Measurements from ENCODE around the gene MKX.
"Not testable (repeated sequence)": the region's sequence is repeated elsewhere in the genome, so short reads cannot be mapped to it uniquely, and the experiment has no call there.

MKX gene

DNA sequence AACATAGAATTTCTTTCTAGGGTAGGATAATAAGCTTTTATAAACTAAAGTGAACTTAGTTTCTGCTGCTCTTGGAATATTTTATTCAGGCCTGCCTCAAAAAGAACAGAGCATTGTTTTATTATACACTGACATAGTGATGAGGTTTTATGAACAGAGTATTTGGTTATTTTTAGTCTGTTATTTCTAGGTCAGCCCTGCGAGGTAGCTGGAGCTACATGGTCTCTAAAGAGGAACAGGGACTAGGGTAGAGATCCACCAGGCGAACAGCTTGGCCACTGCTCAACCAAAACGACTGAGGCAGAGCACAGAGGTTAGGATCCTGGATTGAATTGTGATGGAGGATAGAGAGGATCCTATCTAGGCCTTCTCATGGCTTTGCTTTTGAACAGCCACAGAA, 53.0 kb downstream of the MKX start:
- no peak for DNase-seq (ENCODE audit: low read depth)

DNA sequence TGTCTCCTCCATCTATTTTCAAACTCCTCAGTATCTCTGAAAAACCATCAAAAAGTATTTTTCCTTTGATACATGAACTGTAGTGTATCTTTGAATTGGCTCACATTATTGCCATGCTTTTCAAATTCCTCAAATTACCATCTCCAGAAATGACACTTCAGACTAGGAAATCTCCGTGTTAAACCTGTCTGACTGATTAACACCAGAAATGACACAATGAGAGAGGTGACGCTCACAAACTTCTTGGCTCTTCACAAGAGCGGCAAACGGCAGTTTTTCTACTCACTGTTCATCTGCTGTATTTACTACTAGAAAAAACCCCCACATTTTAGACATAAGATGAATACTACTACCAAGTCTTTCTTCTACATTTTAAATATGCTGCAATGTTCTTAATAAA, 56.6 kb downstream of the MKX start:
- DNase-seq (ENCODE audit: low read depth), result no peak

DNA sequence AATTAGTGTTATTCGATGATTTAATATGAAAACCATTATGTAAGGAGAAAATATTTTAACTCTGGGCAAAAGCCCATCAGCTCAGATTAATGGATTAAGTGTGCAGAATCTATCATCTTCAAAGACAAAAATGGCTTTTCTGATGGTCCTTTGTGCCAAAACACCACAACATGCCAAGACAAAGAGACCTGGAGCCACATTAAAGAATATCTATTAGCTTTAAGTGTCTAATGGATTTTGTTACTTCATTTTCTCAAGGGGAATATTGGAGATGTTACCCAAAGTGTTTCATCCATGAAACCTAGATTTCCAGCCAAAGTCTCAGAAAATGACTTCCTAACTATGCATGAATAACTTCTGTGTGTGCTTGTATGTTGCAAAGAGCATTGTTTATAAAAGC, 57.3 kb downstream of the MKX start:
- no peak for DNase-seq (ENCODE audit: low read depth)

DNA sequence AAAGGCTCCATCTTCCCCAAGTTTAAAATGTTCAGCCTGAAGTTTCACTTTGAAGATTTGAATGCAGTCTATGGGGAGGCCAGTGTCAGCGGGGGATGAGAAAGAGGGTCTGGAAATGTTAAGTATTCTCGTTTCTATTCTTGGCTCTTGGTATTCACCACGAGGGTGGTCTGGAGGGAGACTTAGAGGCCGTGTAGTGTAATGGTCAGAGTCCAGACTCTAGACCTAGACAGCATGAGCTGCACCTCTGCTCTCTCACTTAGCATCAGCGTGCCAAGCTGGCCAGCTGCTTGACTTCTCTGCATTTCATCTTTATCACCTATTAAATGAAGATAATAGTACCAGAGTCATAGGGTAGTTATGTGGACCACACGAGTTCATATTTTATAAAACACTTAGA, 57.9 kb downstream of the MKX start:
- no peak for DNase-seq (ENCODE audit: low read depth)

DNA sequence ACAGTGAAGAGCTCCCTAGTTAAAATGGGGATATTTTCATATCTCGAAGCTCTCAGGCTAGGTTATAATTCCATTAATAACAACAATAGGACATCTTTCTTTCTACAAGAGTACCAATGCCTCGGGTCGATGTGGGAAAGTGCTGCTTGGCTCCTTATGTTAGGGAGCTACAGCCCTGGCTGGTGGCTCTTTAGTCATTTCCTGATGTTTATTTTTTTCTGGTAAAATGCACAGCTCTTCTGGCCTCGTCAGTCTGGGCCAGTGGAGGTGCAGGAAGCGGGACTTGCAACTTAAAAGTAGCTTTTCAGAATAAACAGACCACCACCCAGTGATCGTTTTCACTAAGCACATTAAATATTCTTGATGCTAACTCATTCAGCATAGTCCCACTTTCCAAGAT, 58.3 kb downstream of the MKX start:
- DNase-seq (ENCODE audit: low read depth), result no peak

DNA sequence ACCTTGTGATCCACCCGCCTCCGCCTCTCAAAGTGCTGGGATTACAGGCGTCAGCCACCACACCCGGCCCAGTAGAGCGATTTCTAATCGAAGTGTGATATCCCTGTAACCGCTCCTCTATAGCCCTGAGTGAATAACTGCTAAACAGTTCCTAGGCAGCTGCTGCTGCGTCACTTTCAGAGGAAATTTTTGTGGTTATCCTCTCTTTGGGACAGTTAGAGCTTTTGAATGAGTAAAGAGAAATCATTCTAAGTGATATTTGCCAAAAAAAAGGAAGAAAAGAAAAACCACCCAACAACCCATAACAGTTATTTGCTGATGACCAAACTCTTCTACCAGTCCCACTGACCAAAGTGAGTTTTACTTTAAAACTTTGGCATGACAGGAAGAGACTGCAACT, 59.9 kb downstream of the MKX start:
- DNase-seq (ENCODE audit: low read depth), result no peak

DNA sequence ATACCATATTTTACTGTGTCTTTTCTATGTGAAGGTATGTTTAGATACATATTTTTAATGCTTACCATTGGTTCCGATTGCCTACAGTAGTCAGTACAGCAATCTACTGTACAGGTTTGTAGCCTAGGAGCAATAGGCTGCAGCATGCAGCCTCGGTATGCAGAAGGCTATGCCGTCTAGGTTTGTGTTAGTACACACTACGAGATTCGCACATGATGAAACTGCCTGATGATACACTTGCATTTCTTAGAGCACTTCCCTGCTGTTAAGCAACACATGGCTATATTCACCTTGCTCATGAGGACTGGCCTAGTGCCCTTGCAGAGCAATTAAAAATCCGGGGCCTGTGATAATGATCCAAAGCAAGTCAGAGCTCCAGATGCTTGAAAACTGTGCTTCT, 62.4 kb downstream of the MKX start:
- DNase-seq (ENCODE audit: low read depth), result no peak

DNA sequence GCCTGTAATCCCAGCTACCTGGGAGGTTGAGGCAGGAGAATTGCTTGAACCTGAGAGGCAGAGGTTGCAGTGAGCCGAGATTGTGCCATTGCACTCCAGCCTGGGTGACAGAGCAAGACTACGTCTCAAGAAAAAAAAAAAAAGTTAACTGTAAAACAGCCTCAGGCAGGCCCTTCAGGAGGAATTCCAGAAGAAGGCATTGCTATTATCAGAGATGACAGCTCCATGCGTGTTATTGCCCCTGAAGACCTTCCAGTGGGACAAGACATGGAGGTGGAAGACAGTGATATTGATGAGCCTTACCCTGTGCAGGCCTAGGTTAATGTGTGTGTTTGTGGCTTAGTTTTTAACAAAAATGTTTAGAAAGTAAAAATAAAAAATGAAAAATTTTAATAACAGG, 63.8 kb downstream of the MKX start:
- not testable (repeated sequence) for DNase-seq (ENCODE audit: low read depth)

DNA sequence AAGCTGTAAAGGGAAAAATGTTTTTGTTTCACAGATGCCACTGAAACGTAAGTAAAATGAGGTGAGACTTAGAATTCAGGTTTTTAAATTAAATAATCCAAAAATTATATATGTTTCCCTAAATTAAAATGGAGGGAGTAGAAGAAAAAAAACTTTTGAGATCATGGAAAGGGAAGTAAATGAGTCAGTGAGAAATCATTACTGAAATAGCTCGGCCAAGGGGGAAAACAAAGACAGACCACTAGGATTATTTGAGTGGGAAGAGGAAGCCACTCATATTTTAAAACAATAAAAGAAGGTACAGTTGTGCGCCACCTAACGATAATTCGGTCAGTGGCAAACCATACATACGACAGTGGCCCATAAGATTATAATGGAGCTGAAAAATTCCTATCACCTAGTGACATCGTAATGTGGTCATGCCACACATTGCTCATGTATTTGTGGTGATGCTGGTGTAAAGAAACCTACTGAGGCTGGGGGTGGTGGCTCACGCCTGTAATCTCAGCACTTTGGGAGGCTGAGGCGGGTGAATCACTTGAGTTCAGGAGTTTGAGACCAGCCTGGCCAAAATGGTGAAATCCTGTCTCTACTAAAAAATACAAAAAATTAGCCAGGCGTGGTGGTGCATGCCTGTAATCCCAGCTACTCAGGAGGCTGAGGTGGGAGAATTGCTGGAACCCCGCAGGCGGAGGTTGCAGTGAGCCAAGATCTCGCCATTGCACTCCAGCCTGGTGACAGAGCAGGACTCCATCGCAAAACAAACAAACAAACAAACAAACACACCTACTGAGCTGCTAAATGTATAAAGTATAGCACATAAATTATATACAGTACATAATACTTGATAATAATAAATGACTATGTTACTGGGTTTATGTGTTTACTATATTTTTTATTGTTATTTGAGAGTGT, 64.7 kb downstream of the MKX start:
- no peak for DNase-seq (ENCODE audit: low read depth)

DNA sequence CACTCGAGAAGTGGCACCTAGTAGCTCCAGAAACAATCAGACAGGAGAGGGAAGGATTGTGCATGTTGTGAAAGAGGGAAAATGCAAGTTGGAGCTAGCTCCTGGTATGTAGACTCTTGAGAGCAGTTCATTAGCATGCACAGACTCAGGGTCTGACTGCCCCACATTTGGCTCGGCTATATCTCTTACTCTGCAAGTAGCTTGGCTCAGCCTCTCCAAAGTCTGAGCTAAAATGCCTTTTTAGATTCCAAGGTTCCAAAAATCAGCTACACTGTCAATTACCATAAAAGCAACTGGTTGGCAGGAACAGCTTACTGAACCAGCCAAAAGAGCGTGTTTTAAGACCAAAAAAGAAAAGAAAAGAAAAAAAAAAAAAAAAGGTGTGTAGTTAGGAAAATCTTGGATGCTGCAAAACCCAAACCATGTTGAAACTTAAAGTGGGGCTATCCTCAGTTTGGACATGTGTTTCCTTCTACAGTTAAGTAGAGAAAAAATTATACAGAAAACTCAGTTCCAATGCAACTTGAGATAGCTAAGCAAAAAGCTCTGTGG, 65.5 kb downstream of the MKX start:
- no peak for DNase-seq (ENCODE audit: low read depth)

DNA sequence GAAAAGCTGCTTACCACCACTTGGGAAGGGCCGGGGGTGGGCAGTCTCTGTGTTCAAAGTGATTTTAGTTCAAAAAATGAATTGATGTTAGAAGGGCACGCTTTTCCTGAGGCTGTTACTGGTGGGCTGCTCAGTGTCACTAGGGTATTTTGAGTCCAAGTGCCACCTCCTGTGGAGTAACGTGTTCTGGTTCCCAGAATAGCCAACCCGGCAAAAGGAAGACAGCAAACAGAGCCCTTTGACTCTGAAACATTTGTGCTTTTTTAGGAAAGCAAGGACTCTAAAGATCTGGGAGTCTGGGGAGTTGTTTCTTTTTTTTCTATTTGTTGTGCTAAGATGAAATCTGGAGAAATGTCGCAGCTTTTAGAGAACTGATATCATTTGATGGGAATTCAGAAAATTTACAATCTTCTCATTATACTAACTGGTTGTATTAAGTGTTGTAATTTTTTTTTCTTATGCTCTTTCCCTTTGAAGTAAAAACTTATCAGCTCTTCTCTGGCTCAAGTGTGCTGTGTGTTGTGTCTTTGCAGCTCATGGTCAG, 66.2 kb downstream of the MKX start:
- no peak for DNase-seq (ENCODE audit: low read depth)

DNA sequence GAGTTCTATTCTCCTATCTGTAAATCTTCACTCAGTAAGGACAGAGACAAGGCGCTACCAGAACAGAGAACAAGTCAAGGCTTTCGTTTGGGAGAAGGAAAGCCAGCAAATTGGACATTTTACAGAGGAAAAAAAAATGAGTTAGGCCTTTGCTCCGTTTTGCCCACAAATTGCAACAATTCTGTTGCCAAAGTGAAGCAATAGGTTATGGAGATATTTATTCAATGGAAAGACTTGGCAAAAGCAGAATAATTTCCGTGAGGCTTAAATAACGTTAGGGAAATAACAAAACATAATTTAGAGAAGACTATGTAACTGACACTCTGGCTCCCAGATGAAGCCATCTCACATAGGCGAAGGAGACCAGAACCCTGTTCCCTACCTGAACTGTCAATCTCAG, 67.5 kb downstream of the MKX start:
- no peak for DNase-seq (ENCODE audit: low read depth)

DNA sequence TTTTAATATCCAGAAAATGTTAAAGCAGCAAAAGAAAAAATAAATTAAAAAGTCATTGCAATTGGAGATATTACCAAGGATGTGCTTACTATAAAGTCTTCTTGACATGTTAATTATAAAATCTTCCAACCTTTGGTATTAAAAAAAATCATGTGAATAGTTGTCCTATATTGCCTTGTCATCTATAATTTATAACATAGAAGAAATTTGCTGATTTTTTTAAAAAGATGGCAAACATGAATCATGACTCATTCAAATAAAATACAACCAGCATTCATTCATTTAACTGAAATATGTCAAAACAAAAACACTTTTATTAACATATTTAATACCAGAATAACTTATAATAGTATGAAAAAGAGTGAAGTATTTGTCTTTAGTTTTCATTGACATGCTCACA, 72.6 kb downstream of the MKX start:
- DNase-seq (ENCODE audit: low read depth), result no peak

DNA sequence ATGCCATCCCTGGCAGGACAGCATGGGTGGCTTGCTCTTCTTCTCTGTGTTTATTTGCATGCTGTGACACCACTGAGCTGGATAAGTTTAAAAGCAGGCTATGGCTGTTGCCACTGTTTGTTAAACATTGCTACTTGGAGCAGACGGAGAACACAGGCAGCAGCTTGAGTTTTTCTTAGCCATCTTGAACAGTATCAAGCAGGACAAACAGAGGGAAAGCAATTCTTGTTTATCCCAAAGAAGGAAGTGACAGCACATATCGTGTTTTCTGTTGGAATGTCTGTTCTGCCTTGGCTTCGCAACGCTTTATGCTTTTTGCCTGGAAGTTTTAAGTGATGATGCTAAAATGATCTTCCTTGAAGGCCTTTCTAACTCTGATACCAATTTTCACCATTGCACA, 73.8 kb downstream of the MKX start:
- DNase-seq (ENCODE audit: low read depth), result no peak

DNA sequence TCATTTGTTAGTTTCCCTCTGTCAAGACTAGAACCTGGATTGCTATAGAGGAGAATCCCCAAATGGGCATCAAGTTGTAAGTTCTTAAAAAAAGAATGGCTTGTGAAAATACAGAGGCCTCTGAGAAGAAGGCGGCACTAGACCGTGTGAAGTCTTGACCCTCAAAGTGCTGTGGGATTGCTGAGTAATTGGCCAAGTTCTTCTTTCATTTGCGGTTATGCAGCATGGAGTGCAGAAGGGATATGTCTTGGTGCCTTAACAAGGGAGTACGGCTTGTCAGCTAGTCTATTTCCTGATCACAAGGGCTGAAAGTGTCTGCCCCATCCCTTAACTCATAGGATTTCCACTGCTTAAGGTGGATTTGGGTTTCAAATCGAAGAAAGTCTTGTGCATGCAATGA, 81.2 kb downstream of the MKX start:
- DNase-seq (ENCODE audit: low read depth), result no peak

DNA sequence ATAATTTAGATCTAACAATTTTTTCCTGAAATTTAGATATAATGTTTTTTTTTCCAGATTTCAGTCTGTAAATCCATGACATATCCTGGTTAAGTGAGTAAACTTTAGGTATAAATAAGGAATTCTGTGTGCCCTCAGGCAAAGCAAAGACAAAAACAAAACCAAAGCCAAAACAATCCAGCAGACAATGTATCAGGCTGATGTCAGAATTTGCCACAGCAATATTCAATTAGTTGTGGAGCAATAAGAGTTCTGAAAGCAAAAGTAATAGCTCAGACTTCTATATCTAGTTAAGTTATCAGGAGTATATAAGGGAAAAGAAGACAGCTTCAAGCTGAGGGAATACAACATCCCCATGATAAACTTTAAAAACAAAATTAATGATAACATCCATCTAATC, 82.0 kb downstream of the MKX start:
- no peak for DNase-seq (ENCODE audit: low read depth)

DNA sequence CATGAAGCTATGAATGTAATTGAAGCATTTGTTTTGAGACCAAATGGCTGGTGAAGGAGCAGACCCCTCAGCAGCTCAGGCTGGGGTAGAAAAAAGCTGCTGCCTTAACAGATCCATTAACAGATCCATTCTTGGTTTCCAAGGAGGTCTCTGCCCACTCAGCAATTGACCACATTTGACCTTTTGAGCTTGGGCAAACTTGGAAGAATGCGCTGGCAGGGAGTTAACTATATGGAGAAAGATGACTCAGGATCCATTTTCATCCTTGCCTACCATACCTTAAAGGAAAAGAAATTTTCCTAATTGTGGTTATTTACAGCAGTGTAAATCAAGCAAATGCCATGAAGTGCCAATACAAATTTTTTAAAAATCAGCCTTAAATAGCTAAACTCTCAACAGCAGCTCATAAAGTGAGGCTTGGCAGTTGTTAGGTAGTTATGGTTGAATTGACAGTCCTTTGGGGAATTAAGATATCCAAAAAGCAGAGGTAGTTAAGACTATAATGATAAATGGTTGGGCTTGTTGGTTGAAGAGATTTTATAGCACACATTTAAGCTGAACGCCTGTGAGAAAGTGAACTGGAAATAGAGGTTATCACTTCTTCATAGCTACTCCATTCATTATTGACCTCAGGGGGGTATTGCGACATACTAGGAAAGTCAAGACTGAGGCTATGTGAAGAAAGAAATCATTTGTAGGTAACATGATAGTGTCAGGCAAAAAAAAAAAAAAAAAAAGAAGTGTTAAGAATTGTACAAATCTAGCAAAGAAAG, 83.9 kb downstream of the MKX start:
- DNase-seq (ENCODE audit: low read depth), result no peak

DNA sequence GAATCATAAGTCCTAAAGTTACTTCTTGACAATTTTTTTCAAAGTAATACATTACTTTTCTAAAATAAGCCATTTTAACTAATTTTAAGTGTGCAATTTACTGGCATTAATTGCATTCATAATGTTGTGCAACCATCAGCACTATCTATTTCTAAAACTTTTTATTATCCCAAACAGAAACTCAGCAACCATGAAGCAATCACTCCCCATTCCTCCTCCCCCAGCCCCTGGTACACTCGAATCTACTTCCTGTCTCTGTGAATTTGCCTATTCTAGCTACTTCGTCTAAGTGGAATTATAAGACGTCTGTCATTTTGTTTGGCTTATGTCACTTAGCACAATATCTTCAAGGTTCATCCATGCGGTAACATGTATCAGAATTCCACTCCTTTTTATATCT, 84.9 kb downstream of the MKX start:
- DNase-seq (ENCODE audit: low read depth), result no peak

DNA sequence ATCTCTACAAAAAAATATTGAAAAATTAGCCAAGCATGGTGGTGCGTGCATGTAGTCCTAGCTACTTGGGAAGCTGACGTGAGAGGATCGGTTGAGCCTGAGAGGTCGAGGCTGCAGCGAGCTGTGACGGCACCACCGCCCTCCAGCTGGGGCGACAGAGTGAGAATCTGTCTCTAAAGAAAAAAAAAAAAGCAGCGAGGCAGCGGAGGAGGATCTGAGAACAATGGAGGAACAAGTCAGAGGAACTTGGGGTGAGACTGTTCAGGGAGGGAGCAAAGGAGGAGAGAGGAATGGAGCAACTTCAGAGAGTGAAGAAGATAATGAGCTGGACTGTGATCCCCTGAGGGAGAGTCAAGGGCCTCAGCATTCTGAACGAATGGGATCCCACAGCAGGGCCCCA, 85.4 kb downstream of the MKX start:
- DNase-seq (ENCODE audit: low read depth), result no peak

DNA sequence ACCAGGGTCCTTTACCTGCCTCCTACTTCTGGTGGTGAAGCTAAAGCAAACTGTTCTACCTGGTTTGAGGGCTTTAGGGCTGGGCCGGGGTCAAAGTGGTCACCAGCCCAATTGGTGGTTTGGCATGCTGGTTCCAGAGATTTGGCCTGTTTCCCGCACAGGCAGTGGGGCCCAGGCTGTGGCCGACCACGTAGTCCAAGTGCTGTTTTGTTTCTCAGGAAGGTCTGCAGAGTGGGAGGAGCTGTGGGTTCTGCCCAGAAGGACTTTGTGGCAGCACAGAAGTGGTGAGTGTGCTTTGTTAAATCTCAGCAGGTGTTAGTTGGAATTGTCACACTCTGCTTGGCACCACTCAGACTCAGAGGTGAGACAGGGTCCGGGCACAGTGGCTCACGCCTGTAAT, 85.8 kb downstream of the MKX start:
- DNase-seq (ENCODE audit: low read depth), result no peak

DNA sequence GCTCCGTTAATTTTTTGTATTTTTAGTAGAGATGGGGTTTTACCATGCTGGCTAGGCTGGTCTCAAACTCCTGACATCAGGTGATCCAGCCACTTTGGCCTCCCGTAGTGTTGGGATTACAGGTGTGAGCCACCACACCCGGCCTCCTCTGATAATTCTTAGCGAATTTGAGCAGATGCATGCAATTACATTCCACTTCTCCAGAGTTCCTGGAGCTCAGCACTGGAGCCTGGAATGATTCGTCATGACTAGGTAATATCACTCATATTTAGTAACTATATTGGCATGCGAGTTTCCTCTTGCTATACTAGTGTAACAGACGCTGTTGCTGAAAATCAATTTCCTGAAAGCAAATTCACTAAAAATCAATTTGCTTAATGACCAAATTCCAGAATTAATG, 86.8 kb downstream of the MKX start:
- no peak for DNase-seq (ENCODE audit: low read depth)

DNA sequence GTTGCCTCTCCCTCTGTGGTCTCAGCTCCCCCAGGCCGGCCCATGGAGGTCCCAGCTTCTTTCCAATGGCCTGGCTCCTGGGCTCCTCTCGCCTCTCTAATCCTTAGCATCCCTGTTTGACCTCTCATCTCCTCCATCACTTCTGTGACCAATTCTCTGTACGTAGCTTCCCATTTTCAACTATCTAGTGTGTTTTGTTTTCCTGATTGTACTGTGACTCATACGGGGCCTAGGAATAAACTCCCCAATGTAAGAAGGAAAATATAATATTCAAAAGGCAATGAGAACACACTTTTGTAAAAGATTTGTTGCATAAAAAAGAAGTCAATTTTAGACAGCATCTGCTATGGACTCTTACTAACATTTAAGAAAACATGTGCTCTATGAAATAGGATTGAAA, 90.3 kb downstream of the MKX start:
- no peak for DNase-seq (ENCODE audit: low read depth)

DNA sequence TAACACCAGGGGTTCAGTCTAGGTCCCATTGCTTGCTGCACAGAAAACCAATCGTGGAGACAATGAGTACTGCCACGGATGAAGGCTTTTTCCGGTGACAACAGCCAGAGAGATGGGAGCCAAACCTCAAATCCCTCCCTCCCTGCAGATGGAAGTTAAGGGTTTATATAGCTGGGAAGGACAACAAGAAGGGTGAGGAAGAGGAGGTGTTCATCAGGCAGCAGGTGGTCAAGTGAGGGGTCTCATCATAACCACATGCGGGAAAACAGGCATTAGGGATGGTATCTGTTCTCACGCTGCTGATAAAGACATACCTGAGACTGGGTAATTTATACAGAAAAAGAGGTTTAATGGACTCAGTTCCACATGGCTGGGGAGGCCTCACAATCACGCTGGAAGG, 91.3 kb downstream of the MKX start:
- DNase-seq (ENCODE audit: low read depth), result no peak

Data from stimulated activated CD8-positive, alpha-beta memory T cell treated with anti-CD3 and anti-CD28 coated beads, Interleukin-12 subunit alpha, Interleukin-12 subunit beta, amount 100 ng/mL, for 4 hours (primary cell).